HL-60/S4 (cell line): ENCODE results near the gene SPAST.
"Not testable (repeated sequence)": the region's sequence is repeated elsewhere in the genome, so short reads cannot be mapped to it uniquely, and the experiment has no call there.

Experiments used
- in situ Hi-C: fragments of 300-500 bp; cut with MboI; formaldehyde crosslinking; loops from 2 replicates; pipeline ENCODE4 v1.14.3; 2022; ENCODE audit warnings: low sequenced_read_pairs

SPAST gene

DNA sequence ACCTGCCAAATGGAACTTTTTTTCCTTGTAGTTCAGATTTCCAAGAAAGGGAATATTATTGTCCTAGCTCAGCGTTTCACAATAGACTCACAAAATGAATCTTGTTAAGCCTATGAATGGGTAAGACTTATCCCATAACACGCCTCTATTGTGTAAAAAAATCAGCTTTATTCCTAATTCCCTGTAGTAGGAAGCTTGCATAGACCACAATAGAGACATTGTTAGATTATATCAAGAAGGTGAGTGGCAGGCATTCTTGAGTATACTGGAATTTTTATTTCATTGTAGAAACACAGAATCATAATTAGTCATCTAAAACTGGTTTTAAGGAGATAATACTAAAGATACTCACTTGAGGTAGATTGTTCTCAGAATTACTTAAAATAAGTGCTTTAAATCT lies 55.8 kb downstream of the SPAST start:
- in situ Hi-C loops: no loop called here

DNA sequence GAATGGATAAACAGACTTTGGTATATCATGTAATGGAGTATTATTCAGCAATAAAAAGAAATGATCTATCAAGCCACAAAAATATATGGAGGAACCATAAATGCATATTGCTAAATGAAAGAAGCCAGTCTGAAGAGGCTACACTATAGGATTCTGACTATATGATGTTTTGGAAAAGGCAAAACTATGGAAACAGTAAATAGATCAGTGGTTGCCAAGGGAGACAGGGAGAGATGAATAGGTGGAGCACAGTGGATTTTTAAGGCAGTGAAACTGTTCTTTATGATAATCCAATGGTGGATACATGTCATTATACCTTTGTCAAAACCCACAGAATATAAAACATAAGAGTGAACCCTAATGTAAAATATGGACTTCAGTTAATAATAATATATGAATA lies 61.3 kb downstream of the SPAST start:
- in situ Hi-C loops: no loop called here

DNA sequence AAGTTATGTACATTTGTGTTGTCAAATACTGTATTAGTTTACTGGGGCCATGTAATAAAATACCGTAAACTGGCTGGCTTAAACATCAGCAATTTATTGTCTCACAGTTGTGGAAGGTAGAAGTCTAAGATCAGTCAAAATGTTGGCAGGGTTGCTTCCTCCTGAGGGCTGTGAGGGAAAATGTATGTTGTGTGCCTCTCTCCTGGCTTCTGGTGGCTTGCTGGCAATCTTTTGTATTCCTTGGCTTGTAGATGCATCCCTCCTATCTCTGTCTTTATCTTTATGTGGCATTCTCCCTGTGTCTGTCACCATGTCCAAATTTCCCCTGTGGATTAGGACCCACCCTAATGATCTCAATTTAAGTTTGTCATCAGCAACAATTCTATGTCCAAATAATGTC lies 65.3 kb downstream of the SPAST start:
- in situ Hi-C loops: no loop called here

- in situ Hi-C loops: no loop called here
These were observed 65.7 kb downstream of the SPAST start for GRCh38 chr2:32129086-32129485.

DNA sequence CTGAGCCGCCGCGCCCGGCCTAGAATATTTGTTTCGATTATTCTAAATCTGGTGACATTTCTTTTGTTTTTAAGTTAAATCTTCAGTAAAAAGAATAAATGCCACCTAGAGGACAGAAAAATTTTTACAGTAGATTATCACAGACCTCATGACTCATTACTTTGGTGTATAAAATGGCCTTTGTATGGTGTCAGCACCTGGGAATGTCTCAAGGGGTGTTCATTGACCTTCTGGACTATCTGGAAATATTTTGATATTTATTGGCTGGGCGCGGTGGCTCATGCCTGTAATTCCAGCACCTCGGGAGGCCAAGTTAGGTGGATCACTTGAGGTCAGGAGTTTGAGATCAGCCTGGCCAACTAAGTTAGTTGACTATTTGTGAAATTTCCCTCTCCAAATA lies 72.1 kb downstream of the SPAST start:
- in situ Hi-C loops: no loop called here

DNA sequence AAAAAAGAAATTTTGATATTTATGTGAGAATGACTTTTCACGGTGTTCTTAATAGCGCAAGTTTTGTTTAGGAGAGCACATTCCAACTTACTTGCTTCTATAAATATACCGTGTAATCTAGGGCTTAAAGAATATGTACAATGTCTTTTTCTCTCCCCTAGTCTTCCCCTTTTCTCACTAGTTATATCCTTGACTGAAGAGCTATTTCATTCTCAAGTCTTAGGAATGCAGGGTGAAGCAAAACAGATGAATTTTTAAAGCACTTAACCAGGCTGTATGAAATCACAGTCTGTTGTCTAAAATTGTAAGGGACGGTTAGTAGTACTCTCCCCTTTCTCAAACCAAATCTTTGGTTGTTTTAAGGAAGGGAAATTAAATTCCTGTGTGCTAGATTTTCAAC lies 72.7 kb downstream of the SPAST start:
- in situ Hi-C loops: no loop called here

DNA sequence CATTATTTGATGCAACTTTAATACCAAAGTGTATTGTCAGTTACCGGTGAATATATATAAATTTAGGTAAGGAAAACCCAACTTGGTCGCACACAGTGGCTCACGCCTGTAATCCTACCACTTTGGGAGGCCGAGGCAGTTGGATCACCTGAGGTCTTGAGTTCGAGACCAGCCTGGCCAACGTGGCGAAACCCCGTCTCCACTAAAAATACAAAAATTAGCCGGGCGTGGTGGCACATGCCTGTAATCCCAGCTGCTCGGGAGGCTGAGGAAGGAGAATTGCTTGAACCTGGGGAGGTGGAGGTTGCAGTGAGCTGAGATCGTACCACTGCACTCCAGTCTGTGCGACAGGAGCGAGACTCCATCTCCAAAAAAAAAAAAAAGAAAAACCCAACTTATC lies 88.2 kb downstream of the SPAST start:
- in situ Hi-C loops: not testable (repeated sequence)

DNA sequence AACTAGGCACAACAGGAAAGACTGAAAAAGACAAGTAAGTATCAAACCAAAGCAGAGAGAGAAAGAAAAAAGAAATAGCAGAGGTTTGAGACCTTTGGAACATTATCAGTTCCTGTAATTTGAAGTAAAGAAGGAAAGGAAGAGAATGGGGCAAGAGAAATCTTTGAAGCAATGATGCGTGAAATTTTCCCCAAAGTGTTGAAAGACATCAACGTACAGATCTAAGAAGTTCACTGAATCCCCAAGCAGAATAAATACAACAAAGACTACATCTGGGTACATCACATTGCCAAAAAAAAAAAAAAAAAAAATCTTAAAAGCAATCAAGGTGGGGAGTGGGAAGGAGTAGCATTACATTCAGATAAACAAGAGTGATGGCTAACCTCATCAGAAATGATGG lies 96.3 kb downstream of the SPAST start:
- in situ Hi-C loops: no loop called here

DNA sequence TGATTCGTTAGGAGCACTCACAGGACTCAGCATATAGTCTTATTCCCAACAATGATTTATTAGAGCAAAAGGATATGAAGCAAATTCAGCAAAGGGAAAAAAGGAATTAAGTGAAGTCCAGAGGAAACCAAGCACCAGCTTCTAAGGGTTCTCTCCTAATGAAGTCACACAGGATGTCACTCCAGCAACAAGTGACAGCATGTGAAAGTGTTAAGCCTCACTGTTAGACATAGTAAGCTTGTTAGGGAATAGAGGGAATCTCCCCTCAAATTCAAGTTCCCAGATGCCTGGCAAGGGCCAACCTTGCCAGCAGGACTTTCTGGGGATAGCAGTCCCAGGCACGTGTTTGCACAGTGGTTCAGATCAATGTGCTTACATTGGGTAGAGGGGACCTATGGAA lies 97.9 kb downstream of the SPAST start:
- in situ Hi-C loops: no loop called here

GRCh38 chr2:32164254-32164653 lies 100.9 kb downstream of the SPAST start:
- in situ Hi-C loops: not testable (repeated sequence)

- in situ Hi-C loops: not testable (repeated sequence)
These were observed 101.6 kb downstream of the SPAST start for GRCh38 chr2:32165027-32165347.

DNA sequence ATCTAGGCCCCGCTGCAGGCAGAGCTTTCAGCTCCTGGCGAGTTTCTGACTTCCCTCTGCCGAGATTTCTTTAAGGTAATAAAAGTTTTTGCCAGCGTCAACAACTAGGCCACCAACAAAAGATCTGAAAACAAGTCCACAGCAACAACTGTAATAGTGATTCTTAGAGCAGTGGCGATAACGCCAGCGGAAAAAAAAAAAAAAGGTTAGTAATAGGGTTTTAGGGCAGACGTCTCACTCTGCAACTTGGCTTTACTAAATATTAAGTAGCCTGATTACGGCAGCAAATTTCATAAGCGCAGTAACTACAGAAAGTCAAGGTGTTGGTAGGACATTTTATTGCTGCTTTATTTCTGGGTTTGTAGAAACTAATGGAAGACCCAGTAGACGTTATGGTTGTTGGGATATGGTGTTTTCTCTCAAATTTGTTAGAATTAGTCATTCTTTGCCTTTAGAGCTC lies 102.8 kb downstream of the SPAST start:
- in situ Hi-C loops: no loop called here

GRCh38 chr2:32168513-32168912 lies 105.2 kb downstream of the SPAST start:
- in situ Hi-C loops: no loop called here

- in situ Hi-C loops: no loop called here
These were observed 109.5 kb downstream of the SPAST start for GRCh38 chr2:32172870-32173269.

DNA sequence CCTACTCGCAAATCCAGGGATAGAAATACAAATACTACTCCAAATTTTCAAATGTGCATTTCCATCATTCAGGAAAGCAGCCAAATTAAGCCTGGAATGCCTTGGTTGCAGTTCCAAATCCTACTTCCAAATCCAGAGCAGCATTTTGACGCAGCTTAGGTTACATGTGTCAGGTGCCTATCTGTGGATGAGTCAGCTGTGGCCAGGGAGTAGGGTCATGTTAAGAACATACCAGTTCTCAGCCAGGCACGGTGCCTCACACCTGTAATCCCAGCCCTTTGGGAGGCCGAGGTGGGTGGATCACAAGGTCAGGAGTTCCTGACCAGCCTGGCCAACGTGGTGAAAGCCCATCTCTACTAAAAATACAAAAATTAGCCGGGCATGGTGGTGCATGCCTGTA lies 119.3 kb downstream of the SPAST start:
- in situ Hi-C loops: no loop called here

- in situ Hi-C loops: no loop called here
These were observed 125.7 kb downstream of the SPAST start for GRCh38 chr2:32189011-32189410.

- in situ Hi-C loops: no loop called here
These were observed 129.1 kb downstream of the SPAST start for GRCh38 chr2:32192418-32192817.

GRCh38 chr2:32200814-32201213 lies 137.5 kb downstream of the SPAST start:
- in situ Hi-C loops: no loop called here

- in situ Hi-C loops: not testable (repeated sequence)
These were observed 140.1 kb downstream of the SPAST start for GRCh38 chr2:32203428-32203827.
